GM20431 (cell line): ENCODE data around the gene CNOT6L.

Experiments used
- in situ Hi-C: fragments of 300-500 bp; cut with MseI, MboI; formaldehyde crosslinking; loops from one replicate; pipeline ENCODE4 v1.15.0; 2020; ENCODE audit warnings: low sequenced_read_pairs; ENCODE audit not compliant: unreplicated experiment

CNOT6L gene

DNA sequence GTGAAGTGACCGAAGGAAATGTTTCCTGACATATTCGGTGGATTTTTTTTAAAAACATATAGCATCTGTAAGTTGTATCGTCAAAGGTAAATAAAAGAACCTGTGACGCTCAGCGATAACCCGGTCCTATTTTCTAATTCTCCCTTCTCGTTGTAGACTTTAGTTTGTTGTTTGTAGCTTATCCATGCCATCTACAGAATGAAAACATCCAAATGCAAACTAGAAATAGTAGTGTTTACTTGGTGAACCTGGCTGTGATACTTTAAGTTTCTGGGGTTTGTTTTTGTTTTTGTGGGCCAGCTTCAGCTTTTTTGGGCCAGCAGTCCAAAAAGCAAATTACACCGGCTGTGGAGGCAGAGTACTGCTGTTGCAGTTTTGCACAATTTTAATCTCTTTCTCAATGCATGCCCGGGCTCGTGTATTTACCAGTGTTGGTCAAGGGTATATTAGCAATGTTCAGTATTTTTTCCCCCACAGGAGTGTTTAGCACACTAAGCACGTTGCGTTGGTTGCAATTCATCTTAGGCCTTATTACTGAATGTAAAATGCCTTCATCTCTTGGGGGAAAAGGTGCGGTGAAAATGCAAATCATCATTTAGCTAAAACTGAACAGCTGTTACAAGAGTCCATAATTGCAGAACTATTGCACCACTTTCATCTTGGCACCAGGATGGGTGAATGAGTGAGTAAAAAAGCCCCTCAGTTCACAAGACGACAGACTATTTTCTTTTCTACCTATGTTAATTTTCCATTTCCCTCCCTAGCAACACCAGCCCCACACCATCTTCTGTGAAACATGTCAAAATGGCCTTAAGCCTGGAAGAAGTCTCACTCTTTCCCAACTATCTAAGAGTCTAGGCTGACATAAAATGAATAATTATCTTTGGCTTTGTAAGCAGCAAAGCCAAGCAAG, 1.7 kb upstream of the CNOT6L start:
- in situ Hi-C loops = no loop called here

DNA sequence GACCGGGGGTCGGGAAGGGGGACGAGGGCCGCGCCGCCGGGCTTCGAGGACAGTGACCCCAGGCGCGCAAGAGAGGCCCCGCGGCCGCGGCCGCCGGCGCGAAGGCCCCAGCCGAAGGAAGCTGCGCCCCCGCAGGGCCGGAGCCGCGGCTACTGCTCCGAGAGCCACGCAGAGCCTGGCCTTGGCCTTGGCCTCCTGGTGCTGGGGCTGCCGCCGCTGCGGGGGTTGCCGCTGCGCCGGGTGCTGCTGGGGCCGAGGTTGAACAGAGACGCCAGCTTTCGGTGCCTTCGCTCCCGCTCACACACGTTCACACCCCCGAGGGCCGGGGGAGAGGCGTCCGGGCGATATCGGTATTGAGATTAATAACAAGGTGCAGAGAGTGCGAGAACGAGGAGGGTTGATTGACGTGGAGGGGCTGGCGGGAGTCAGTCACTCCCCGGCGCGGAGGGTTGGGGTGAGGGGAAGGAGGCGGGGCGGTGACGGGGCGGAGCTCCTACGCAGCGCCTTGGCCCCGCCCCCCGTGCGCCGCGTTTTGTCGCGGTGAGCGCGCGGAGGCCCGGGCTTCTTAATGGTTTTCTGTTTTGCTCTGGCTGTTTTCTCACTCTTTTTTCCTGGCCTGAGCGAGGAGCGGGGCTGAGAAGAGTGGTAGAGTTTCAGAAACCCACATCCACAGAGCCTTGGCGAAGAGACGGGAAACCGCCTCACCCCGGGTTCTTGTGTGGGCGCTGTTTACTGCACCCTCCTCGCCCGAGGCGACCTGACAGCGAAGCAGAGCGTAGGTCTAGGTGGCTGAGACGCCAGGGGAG, 878 bp upstream of the CNOT6L start:
- in situ Hi-C loops = no loop called here

DNA sequence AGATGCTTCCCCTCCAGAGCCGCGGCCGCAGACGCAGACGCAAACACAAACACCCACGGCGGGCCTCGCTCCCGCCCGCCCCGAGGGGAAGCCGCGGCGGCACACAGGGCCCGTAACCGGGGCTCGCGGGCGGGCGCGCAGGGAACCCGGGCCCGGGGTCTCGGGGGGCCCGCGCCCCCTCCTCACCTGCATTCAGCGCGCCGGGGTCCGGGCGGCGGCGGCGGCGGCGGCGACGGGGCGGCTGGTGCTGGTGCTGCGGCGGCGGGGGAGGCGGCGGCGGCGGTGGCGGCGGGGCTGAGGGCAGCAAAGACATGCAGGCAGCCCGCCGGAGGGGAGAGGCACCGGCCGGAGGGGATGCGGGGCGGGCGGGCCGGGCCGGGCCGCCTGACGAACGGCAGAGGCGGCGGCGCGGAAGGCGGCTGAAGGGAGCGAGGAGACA, 255 bp upstream of the CNOT6L start:
- in situ Hi-C loops = no loop called here

DNA sequence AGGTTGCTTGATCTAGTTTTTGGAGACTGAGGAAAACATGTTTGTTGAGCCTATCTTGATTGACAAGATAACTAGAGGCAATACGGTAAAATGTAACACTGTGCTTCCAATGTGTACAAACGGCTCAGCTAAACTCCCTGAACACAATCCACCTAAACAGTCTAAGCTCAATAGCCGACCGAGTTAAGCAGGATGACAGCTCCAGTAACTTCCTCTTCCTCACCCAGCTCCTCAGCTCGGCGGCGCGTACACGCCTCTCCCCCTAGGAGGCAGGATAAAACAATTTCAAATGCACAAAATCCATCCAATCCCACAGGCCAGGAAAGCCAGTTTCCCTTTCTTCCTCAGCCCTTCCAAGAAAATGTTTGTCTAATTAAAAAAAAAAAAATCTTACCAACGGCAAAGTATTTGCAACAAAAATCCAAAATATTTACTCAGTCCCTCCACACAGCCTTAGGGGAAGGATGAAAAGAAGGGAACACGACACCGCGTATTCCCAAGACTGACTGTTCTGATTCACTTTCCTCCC, 1.0 kb downstream of the CNOT6L start:
- in situ Hi-C loops = no loop called here

DNA sequence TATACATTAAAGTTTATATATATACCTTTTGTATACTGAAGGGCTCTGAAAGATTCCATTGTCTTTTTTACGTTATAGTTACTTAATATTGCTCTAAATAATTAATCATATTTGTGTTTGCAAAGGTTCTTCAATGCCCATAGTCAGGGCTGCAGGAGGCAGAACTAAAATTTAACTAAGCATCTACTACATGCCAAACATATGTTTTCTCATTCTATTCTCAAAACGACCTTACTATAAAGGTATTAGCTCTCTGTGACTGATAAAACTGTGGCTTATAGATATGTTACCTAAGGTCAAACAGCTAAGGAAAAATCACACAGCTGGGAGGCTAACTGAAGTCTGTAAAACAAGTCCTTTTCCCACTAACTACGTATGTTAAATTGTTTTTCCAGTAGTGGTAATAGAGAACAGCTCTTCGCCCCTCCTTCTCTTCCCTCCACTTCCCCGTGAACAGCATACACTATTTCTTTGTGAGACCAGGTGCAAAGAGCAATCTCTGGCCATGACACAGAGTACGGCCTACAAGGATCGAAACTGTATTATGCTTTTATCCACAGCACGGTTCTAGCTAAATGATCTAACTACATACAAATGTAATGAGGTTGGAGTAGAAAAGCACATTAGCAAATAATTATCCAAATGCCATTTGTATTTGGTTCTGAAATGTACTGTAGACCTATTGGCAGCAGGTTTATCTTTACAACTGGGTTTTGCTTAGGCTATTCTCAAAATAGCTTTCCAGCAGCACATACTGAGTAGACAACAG, 1.7 kb downstream of the CNOT6L start:
- in situ Hi-C loops = no loop called here

DNA sequence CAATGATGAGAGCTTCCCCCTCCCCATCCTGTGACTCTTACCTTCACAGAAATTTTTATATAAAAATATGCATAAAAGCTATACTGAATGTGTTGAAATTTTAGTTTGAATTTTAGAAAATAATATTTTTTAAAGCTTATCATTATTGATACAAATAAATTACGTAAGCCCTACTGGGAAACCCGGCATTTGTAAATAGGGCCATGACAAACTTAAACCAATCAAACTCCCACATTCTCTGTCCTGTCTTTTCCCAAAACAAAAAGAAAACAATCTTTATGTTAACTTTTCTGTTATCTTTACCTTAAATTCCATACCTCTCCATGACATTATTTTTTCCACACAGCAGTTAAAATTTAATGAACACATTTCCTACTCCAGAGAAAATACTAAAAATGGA, 2.6 kb downstream of the CNOT6L start:
- in situ Hi-C loops = no loop called here

DNA sequence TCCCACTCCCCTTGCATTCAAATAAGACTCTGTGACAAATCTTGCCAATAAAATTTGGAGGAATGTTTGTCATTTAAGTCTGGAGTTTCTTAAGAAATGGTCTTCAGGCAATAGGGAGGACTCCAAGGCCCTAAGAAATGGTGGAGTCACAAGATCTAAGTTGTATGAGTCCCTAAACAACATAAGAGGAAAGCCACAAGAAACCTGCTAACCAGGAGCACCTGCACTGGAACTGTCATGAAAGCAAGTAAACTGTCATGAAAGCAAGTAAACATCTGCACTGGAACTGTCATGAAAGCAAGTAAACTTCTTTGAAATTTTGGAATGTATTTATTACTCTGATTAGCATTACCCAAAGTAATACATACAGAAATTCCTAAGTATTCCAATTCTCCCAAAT, 3.5 kb downstream of the CNOT6L start:
- in situ Hi-C loops = no loop called here

DNA sequence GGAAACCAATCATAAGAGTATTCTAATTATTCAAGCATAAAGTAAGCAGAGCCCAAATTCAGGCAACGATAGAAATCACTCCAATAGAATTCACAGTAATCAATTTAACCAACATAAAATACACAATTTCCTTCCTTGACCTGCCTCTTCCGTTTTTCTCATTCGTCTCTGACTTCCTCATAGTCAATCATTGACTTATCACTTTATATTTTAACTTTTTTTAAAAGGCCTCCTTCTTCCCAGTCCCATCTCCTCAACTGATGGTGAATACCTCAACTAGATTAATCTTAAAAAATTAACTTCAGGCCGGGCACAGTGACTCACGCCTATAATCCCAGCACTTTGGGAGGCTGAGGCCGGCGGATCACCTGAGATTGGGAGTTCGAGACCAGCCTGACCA, 13.3 kb downstream of the CNOT6L start:
- in situ Hi-C loops = no loop called here

DNA sequence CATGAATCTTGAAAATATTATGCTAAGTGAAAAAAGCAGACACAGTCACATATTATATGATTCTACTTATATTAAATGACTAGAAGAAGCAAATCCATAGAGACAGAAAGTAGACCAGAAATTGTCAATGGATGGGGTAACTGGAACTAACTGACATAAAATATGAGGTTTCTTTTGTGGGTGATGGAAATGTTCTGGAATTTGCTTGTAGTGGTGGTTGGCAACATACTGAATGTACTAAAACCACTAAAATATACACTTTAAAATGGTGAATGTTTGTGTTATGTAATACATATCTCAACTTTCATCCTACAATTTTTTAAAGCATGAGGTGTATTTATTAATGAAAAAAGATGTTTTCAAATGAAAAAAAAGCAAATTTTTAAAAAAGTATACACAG, 14.7 kb downstream of the CNOT6L start:
- in situ Hi-C loops = no loop called here

DNA sequence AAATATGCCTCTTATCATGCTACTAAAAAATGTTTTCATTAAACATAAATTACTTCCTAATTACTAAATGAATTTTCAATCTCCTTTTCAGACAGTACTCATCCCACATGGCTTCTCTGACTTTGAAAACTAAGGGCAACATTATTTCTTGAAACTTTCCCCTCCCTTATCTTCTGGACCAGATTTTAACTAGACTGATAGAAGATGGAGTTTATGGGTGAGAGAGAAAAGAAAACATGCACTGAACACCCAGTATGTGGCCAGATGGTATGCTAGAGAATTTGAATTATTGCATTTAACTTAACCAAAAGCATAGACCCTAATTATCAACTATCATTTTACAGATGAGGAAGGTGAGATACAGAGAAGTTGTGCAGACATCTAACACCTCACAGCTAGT, 16.8 kb downstream of the CNOT6L start:
- in situ Hi-C loops = no loop called here

DNA sequence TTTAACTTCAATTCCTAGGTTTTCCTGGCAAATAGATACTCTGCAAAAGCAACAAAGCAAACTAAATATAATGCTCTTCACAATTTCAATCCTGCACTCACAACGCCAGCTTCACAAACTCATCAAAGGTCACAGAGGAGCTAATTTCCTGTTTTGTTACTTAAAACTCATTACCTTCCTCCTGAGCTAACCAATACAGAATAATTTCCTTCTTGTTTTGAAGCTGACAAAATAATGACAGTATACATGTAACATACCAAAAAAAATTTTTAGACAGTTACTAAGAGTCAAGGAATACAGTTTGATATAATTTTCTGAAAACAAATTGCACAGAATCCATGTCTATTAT, 17.9 kb downstream of the CNOT6L start:
- in situ Hi-C loops = no loop called here

DNA sequence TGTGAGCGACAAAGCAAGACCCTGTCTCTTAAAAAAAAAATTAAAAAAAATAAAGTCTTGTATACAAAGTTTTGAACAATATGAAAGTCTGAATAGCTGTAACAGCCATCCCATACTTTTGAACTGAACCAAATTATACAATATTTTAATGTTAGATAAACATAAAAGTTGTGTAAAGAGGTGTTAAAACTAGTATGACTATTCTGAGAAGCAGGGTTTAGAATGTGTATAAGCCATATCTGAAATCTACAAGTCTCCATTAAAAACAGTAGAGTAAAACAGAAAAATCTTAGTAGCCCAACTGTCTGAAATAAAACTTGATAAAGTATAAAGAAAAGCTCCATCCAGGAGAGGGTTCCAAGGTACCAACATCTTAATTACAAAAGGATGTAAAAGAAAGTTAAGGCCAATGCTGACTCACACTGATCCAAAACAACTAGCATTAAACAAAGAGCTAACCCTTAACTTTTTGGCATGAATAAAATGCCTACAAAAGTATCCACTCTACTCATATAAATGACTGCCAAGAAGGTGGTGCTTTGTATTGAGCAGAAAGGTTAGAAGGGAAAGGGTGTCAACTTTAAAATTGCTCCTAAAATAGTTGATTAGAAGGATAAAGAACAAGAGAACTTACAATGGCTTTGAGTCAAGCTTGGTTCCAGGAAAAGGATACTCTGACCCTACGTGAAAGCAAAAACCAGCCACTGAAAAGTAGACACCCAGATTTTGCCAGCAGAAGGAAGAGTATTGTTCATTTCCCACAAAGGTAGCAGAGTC, 18.5 kb downstream of the CNOT6L start:
- in situ Hi-C loops = no loop called here

DNA sequence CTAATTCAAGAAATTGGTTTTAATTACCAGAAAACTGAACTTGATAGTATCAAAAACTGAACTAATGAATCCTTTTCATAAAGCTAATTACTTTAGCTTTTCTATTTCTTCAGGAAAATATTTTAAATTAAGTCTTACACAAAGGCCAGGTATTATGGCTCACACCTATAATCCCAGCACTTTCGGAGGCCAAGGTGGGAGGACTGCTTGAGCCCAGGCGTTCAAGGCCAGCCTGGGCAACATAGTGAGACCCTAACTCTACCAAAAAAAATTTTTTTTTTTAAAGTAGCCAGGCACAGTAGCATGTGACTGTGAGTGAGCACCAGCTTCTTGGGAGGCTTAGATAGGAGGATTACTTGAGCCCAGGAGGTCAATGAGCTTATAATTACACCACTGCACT, 19.1 kb downstream of the CNOT6L start:
- in situ Hi-C loops = no loop called here

DNA sequence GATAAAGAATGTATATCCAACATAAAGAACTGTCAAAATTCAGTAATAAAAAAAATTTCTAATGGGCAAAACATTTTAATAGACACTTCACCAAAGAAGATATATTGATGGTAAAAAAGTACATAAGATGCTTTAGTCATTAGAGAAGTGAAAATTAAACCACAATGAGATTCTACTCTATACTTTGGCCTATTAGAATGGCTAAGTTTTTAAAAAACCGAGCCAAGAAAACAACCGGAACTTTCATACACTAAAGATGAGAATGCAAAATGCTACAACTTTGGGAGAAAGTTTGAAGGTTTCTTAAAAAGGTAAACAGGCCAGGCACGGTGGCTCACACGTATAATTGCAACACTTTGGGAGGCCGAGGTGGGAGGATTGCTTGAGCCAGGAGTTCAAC, 20.8 kb downstream of the CNOT6L start:
- in situ Hi-C loops = no loop called here

DNA sequence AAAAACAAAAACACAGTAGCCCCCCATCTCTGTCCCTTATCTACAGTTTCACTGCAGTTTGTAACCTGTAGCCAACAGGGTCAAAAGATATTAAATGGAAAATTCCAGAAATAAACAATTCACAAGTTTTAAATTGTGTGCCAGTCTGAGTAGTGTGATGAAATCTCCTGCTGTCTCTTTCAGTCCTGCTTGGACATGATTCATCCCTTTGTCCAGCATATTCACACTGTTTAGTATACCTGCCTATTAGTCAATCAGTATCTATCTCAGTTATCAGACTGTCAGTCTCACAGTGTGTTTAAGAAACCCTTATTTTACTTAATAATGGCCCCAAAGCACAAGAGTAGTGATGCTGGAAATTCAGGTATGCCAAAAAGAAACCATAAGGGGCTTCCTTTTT, 21.9 kb downstream of the CNOT6L start:
- in situ Hi-C loops = no loop called here

DNA sequence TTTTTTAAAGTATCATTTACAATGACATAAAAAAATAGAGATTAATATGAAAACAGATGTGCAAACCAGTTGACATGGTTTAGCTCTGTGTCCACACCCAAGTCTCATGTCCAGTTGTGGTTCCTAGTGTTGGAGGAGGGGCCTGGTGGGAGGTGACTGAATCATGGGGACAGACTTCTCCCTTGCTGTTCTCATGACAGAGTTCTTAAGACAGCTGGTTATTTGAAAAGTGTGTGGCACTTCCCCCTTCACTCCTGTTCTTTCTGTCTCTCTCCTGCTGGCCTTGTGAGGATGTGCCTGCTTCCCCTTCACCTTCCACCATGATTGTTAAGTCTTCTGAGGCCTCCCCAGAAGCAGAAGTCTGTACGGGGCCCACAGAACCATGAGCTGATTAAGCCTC, 23.8 kb downstream of the CNOT6L start:
- in situ Hi-C loops = no loop called here

DNA sequence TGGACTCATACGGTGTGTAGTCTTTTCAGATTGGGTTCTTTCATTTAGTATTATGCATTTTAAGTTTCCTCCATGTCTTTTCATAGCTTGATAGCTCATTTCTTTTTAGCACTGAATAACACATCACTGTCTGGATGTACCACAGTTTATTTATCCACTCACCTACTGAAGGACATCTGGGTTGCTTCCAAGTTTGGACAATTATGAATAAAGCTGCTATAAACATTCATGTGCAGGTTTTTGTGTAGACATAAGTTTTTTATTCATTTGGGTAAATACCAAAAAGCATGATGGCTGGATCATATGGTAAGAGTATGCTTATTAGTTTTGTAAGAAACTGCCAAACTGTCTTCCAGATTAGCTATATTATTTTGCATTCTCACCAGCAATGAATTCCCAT, 29.0 kb downstream of the CNOT6L start:
- in situ Hi-C loops = no loop called here

DNA sequence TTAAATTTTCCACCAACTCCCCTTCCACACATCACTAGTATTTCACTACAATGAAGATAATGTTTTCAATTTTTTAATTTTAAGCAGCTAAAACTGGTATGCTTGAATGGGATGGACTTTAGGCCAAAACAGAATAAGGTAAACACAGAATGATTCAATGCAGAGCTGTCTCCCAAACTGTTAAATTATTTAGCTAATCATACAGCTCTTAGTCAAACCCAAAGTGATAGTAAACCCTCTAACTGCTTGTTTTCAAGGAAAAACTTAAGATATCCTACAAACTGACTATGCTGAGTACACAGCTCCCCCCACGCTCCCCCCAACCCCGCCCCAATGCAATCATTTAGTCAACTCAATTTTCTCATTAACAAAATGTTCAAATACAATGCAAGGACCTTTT, 30.2 kb downstream of the CNOT6L start:
- in situ Hi-C loops = no loop called here

DNA sequence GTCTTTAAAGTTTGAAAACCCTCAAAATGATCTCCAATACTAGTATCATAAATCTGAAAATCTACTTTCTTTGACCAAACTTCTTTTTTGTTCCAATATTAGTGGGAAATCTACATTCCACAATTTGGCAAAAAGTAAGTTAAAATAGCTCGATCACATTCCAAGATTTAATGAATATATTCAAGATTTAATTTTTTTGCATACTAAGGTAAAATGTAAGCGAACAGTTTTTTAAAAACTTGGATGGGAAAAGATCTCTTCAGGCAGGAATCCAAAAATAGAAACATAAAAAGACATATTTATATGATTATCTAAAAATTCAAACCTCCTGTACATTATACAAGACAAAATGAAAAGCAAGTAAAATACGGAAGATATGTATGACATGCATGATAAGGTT, 31.2 kb downstream of the CNOT6L start:
- in situ Hi-C loops = no loop called here

DNA sequence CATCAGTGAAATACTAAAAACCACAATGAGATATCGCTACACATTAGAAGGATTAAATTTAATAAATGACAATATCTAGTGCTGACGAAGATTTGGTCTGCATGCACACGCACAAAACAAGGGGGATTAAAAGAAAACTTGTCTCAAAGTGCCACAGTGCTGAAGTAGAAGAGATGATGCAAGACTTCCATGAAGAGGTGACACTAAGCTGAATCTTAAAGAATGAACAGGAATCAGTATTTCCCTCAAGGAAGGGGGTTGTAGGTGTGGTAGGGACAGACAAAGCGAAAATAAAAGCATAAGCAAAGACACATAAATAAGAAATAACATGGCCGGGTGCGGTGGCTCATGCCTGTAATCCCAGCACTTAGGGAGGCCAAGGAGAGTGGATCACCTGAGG, 33.5 kb downstream of the CNOT6L start:
- in situ Hi-C loops = no loop called here
